ENCODE data around the gene GH2.
"Not testable (repeated sequence)": the region's sequence is repeated elsewhere in the genome, so short reads cannot be mapped to it uniquely, and the experiment has no call there.

- TF ChIP-seq CTCF, POLR2A (IDR thresholded peaks at IDR 0.05): not testable (repeated sequence)
Measured at GRCh38 chr17:63881337-63881736, 407 bp downstream of the GH2 start.
